ENCODE measurements around the gene FAAP100. TPM values are rescaled to one million over a fixed set of nuclear protein-coding genes. Genes with fewer than 3 reads are reported as not detected.

The FAAP100 gene
- total RNA-seq, 1 donor from 2014 or later: 41.4 TPM

DNA sequence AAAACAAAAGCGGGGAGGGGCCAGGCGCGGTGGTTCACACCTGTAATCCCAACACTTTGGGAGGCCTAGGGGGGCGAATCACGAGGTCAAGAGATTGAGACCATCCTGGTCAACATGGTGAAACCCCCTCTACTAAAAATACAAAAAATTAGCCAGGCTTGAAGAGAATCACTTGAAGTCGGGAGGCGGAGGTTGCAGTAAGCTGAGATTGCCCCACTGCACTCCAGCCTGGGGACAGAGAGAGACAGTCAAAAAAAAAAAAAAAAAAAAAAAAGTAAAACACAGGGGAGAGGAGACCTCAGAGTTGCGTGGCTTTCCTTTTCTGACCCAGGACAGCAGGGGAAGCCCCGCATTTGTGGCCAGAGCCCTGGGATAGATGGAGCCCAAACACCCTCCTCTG is 59.4 kb downstream of the FAAP100 start:
- no peak for TF ChIP-seq CTCF (IDR thresholded peaks at IDR 0.05; ENCODE audit: insufficient read depth, low read length, poor library complexity, severe bottlenecking)
- DNase-seq (ENCODE audit: low read depth): no peak

GRCh38 chr17:81492202-81492601 is 60.0 kb downstream of the FAAP100 start:
- no peak for TF ChIP-seq CTCF (IDR thresholded peaks at IDR 0.05; ENCODE audit: insufficient read depth, low read length, poor library complexity, severe bottlenecking)
- Histone ChIP-seq H3K27me3 (ENCODE audit: control insufficient read depth, insufficient read depth, low read length) (peaks cover 23% of the 10 kb centered on the region), H3K36me3 (ENCODE audit: control insufficient read depth, insufficient read depth, low read length) (no peaks in the 10 kb centered on the region), H3K4me3 (ENCODE audit: low read depth, low read length) (no peak overlapping the region)
- no peak for DNase-seq (ENCODE audit: low read depth)

More for the DNA sequence above, 59.4 kb downstream of the FAAP100 start:
- H3K4me3 ChIP-seq (ENCODE audit: low read depth, low read length): no peak overlapping the region
- peaks cover 23% of the 10 kb centered on the region for H3K27me3 ChIP-seq (ENCODE audit: control insufficient read depth, insufficient read depth, low read length)
- H3K36me3 ChIP-seq (ENCODE audit: control insufficient read depth, insufficient read depth, low read length): no peaks in the 10 kb centered on the region

DNA sequence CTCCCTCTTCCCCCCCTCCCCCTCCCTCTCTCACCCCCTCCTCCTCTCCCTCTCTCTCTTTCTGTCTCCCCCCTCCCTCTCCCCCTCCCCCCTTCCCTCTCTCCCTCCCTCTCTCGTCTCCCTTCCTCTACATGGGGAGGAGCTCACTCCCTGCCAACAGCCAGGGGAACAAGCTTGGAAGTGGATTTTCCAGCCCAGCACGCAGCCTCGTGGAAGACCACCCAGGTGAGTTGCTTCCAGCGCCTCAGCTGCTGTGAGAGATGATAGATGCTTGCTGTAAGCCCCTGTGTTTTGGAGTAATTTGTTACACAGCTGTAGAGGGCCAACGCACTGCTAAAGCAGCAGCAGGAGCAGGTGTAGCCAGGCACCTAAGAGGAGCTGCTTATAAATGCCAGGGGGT is 60.4 kb downstream of the FAAP100 start:
- Histone ChIP-seq H3K4me3 (ENCODE audit: low read depth, low read length) (no peak overlapping the region), H3K27me3 (ENCODE audit: control insufficient read depth, insufficient read depth, low read length) (peaks cover 23% of the 10 kb centered on the region)
- TF ChIP-seq CTCF (IDR thresholded peaks at IDR 0.05; ENCODE audit: insufficient read depth, low read length, poor library complexity, severe bottlenecking): no peak

GRCh38 chr17:81491181-81491581 is 61.0 kb downstream of the FAAP100 start:
- H3K27me3 ChIP-seq (ENCODE audit: control insufficient read depth, insufficient read depth, low read length): peaks cover 23% of the 10 kb centered on the region
- no peaks in the 10 kb centered on the region for H3K36me3 ChIP-seq (ENCODE audit: control insufficient read depth, insufficient read depth, low read length)
- no peak for TF ChIP-seq CTCF (IDR thresholded peaks at IDR 0.05; ENCODE audit: insufficient read depth, low read length, poor library complexity, severe bottlenecking)
- no peak for DNase-seq (ENCODE audit: low read depth)
- no peak overlapping the region for H3K4me3 ChIP-seq (ENCODE audit: low read depth, low read length)

More for the DNA sequence above, 60.4 kb downstream of the FAAP100 start:
- H3K36me3 ChIP-seq (ENCODE audit: control insufficient read depth, insufficient read depth, low read length): no peaks in the 10 kb centered on the region
- DNase-seq (ENCODE audit: low read depth): no peak

GRCh38 chr17:81489998-81490992 is 61.9 kb downstream of the FAAP100 start:
- H3K4me3 ChIP-seq (ENCODE audit: low read depth, low read length): no peak overlapping the region
- no peak for TF ChIP-seq CTCF (IDR thresholded peaks at IDR 0.05; ENCODE audit: insufficient read depth, low read length, poor library complexity, severe bottlenecking)

More at GRCh38 chr17:81489998-81490992, 61.9 kb downstream of the FAAP100 start:
- no peak for DNase-seq (ENCODE audit: low read depth)
- peaks cover 21% of the 10 kb centered on the region for H3K27me3 ChIP-seq (ENCODE audit: control insufficient read depth, insufficient read depth, low read length)
- no peaks in the 10 kb centered on the region for H3K36me3 ChIP-seq (ENCODE audit: control insufficient read depth, insufficient read depth, low read length)

Other genes with a start within 250 kb of the FAAP100 start
- gene BAHCC1, start 156.9 kb downstream of the FAAP100 start, total RNA-seq: 6.6 and 15.1 TPM in 2 replicates
- 8,883 and 9,424 TPM in 2 replicates for gene ACTG1, start 39.6 kb downstream of the FAAP100 start, total RNA-seq
- 0.29 and 0.41 TPM in 2 replicates for gene FSCN2, start 24.0 kb downstream of the FAAP100 start, total RNA-seq
- 61.4 and 73.3 TPM in 2 replicates for gene NPLOC4, start 84.8 kb upstream of the FAAP100 start, total RNA-seq
- gene TSPAN10, start 84.8 kb upstream of the FAAP100 start, total RNA-seq: 0.17 and 0.68 TPM in 2 replicates
- gene PDE6G, start 104.2 kb upstream of the FAAP100 start, total RNA-seq: 2.2 and 5.3 TPM in 2 replicates
- gene OXLD1, start 114.3 kb upstream of the FAAP100 start, total RNA-seq: 31.3 and 41.7 TPM in 2 replicates
- gene CCDC137, start 114.4 kb upstream of the FAAP100 start, total RNA-seq: 22.0 and 25.6 TPM in 2 replicates
- 58.9 and 67.1 TPM in 2 replicates for gene ARL16, start 131.4 kb upstream of the FAAP100 start, total RNA-seq
- 215 and 239 TPM in 2 replicates for gene HGS, start 131.7 kb upstream of the FAAP100 start, total RNA-seq
- gene MRPL12, start 151.0 kb upstream of the FAAP100 start, total RNA-seq: 66.1 and 70.5 TPM in 2 replicates
- 23.7 and 27.8 TPM in 2 replicates for gene SLC25A10, start 159.9 kb upstream of the FAAP100 start, total RNA-seq

Data from kidney epithelial cell (primary cell).